ENCODE results near the gene GABBR2.

- TF ChIP-seq CTCF (IDR thresholded peaks at IDR 0.05; ENCODE audit: low read depth, low read length, poor library complexity, severe bottlenecking) (peak; percentile 93), EZH2phosphoT487 (IDR thresholded peaks at IDR 0.05; ENCODE audit: borderline replicate concordance, low read length) (no peak)
Measured at GRCh38 chr9:98263482-98264357, 445.0 kb downstream of the GABBR2 start.
